HG02973 (cell line): ENCODE results near the gene STX7.
A peak's percentile ranks its signal among the peaks of the same experiment; 100 is the strongest.

ENCODE experiments used
- ATAC-seq: cut with Tn5 transposase; IDR thresholded peaks from one replicate; pipeline ENCODE4 v1.9.1; 2021; ENCODE audit warnings: moderate library complexity; ENCODE audit not compliant: unreplicated experiment

STX7 gene

DNA sequence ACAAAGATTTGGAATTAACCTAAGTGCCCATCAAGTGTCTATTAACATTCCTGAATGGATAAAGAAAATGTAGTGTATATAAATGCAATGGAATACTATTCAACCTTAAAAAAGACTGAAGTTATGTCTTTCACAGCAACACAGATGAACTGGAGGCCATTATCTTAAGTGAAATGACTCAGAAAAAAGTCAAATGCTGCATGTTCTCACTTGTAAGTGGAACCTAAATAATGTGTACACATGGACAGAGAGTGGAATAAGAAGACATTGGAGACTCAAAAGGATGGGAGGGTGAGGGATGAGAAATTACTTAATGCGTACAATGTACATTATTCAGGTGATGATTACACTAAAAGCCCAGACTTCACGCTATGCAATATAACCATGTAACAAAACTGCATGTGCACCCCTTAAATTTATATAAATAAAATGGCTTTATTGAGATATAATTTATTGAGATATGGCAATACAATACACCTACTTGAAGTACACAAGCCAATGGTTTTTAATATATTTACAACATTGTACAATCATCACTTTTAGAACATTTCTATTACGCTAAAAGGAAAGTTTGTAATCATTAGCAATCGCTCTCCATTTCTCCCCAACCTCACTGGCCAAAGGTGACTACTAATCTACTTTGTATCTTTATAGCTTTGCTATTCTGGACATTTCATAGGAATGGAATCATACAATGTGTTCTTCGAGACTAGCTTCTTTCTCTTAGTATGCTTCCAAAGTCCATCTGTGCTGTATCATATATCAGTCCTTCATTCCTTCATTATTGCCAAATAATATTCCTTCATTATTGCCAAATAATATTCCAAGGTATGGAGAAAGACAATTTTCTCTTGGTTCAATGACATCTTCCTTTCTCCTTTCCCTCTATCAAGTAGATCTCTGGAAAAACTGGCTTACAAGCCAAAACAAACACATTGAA, 5.8 kb downstream of the STX7 start:
- ATAC-seq, result no peak

DNA sequence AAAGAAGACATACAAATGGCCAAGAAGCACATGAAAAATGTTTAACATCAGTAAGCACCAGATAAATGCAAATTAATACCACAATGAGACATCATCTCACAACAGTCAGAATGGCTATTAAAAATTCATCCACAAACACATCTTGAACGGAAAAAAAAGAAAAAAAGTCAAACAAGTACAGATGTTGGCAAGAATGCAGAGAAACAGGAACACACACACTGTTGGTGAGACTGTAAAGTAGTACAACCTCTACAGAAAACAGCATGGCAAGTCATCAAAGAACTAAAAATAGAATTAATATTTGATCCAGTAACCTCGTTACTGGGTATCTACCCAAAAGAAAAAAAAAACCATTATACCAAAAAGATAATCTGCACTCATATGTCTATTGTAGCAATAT, 6.5 kb downstream of the STX7 start:
- ATAC-seq, result no peak

DNA sequence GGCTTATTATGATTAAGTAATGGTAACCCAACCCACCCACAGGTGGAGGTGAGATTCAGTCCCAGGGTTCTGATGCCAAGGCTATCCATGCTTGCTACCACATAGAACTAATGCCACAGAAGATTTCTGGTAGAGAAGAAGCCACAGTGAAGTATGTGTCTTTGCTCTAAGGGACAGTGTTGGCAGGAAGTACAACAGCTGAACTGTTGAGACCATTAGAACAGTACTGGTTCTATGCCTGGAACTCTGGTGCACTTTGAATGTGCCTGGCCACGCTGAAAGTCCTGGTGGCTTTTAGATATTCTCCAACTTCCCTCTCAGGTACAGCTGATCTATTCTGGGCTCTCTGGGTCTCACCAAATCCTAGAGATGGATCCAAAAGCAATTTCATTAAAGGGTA, 7.8 kb downstream of the STX7 start:
- no peak for ATAC-seq

DNA sequence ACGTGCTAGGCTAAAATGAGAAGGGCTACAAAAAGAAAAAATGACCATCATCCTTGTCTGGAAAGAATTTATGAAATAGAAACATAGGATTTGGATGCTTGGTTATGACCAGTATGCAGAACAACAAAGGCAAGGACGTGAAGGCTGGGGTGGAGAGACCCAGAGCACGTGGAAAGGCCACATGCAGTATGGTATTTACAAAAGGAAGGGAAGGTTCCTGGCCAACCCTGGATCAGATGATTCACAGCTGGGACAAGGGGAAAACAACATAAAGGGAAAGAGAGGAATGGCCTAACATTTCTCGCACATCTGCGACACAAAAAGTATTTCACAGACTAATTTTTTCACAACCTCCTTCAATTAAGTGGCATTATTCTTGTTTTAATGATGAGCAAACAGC, 8.2 kb downstream of the STX7 start:
- no peak for ATAC-seq

DNA sequence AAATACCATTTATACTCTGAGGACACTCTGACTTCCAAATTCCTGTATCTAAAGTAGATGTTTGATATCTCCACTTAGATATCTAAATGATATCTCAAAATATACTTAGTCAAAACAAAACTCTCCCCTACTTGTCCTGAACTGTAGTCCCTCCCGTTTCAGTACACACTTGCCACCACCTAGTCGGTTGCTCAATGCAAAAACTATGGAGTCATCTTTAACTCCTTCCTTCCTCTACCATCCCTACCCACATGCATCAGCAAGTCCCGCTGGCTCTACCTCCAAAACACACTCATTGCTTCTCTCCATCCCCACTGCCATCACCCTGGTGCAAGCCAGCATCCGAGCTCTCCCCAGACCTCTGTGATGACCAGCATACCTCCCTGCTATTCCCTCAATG, 13.2 kb downstream of the STX7 start:
- ATAC-seq, result no peak

DNA sequence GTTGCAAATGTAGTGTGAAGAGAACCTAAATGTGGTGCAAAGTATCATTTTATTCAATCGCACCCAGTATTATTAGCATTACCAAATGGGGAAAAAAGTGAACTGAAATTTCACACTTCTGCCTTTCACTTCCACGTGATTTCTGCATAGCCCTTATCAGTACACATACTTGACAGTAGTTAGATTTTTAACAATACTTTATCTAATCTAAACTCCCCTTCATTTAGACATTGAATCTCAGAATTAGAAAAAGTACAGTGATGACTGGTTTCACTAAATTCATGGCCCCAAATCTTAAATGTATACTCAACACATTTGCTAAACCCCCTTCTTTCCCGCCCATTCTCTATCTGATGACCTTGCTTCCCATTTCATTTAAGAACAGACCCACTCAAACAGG, 14.3 kb downstream of the STX7 start:
- ATAC-seq, result peak; percentile 52

DNA sequence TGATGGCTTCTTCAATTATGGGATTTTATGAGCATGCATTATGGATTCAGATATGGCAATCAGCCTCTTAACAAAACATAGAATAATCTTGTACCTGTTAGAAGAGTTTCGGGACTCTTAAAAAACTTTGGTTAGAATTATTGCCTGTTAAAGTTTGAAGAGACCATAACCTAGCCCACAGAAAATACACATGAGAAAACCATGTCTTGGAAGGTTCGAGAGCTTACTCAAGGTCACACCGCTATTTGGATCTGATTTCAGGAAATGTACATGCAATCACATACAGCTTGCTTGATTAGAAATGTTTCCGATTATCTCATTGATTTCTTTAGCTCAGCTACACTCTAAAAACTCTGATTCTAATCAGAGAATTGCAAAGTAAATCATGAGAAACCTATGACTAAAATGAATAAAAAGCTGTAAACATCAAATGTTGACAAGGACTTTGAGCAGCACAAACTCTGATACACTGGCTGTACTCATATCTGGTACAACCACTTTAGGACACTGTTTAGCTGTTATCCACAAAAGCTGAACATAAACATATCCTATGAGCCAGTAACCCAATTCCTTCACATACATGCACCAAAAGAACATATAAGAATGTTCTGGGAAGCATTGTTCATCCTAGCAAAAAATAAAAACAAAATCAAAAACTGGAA, 16.3 kb downstream of the STX7 start:
- no peak for ATAC-seq

DNA sequence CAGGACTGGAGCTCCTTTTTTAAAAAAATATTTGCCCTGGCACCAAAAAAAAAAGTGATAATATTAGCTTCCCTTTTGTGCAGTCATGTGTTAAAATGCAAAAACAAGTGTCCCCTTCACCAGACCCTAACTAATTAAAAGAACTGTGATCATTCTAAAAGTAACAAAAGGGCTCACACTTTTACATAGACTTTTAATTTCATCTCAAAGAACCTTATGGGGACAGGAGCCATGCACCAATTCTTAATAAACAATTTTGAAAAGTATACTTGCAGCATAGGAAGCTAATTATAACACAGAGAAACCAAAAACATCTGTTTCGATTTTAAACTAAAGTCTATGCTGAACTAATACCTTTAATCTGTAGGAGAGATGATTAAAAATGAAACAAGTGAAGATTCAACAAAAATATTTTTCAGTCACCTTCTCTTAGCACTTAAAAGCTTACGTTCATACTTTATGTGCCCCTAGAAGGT, 17.3 kb downstream of the STX7 start:
- ATAC-seq, result peak; percentile 35

DNA sequence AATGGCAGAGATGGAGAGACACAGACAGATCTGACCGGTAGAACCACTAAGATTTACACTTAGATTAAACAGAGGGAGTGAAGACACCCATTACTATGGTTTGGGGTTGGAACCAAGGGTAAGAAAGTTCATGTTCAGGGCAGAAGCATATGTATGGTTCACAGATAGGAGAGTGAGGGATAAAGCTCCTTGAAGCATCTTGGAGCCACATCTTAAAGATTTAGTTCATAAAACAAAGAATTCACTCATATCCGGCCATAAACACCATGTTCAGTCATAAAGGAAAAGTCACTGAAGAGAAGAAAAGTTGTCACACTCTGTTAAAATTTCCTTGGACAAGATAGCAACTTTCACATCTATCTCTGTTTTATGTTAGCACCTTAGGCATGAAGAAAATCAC, 18.0 kb downstream of the STX7 start:
- peak; percentile 12 for ATAC-seq

DNA sequence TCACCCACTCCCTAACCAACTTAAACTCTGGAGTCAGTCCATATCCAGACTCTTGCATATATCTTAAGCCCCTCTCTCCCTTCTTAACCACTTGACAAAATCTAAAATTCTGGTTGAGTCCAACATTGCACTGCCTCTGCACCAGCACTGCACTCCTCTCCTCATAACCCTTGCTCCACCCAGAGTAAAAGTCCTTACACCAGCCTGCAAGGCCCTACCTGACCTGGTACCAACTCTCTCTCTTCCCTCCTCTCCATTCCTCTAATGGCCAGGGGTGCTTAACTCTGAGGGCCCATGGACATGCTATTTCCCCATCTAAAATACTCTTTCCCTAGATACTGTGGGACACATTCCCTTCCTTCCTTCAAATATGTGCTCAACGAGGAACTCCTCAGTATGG, 21.0 kb downstream of the STX7 start:
- ATAC-seq, result no peak

DNA sequence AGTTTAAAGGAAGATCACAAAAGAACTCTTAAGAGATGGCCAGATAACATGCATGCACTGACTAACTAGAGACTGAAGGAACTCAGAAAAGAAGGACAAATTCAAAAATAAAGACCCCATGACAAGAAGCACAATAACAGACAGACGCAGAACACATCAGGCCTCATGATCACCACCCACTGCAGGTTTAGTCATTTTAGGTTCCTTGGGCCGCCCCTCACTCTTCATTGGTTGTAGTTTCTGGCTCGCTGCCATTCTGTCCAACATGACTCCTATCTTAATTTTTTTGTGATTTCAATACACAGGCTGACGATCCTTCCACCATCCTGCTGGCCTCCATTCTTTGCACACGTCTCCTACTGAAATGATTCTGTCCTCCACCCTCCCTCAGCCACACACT, 21.6 kb downstream of the STX7 start:
- ATAC-seq, result no peak

DNA sequence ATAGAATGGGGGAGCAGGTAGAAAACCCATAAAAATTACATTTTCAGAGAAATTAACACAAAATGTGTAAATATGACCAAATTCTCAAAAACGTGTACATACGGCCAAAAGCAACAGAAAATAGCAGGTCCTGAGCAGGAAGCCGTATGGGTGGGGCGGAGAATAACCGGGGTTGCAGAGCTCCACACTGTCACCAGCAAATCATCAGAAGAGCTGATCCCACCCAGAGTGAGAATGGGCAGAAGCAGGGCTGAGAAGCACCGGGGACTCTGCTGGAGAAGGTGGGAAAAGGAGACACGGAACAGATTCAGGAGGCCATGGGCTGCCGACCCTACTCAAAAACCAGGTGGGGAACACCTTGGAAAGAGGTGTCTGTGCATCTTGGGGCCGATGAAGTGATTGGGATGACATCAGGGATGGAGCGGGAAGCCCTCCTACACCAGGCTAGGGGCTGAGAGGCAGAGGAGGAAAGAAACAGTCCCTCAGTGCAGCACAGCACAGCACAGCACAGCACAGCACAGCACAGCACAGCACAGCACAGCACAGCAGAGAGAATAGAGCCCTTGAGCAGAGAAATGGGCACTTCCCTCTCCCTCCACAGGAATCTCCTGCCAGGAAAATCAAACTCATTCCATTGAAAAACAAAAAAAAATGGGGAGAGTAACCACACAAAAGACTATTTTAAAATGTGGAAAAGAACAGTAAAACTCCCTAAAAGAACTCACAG, 22.3 kb downstream of the STX7 start:
- ATAC-seq, result peak; percentile 33

DNA sequence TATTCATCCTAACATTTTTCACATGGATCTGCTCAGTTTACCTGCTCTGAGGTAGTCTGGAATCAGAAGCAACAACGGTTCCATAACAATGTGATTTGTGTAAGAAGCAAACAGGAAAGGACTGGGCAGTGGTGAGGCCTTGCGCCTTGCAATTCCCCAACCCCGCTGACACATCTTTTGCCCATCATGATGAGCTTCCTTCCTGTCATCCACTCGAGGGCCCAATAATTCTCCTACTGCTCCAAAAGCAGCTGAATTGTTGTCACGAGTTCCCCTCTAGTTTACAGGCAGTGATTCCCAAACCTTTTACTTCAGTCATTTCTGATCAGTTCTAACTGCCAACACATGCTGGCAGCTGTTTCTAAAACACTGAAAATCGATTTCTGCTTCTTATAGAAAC, 22.9 kb downstream of the STX7 start:
- peak; percentile 37 for ATAC-seq

DNA sequence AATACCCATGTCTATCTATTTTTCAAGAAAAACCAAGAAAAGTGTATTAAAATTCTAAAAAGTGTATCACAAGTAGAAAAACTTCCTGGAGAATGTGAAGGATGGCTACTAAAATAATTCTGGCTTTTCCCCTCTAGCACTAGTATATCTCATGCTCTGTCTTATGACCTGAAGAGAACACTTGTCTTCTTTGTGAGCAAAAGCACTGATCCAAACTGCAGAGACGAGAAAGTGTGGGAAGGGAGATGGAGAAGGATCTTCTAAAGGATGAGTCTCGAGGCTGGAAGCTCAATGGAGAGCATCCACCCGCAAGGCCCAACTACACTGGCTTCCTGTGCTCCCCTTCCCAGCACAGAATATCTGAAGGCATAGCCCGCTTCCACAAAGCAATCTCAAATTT, 23.5 kb downstream of the STX7 start:
- no peak for ATAC-seq

DNA sequence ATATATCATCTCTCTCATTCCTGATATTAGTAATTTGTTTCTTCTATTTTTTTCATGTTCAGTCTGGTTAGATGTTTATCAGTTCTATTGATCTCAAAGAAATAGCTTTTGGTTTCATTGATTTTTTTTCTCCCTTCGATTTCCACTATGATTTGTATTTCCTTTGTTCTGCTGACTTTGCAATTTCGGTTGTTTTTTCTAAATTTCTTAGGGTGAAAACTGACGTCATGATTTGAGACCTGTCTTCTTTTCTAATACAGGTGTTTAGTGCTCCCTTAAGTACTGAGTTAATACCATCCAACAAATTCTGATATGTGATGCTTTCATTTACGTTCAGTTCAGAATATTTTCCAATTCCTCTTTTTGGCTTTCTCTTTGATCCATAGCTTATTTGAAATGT, 25.2 kb downstream of the STX7 start:
- ATAC-seq, result no peak

DNA sequence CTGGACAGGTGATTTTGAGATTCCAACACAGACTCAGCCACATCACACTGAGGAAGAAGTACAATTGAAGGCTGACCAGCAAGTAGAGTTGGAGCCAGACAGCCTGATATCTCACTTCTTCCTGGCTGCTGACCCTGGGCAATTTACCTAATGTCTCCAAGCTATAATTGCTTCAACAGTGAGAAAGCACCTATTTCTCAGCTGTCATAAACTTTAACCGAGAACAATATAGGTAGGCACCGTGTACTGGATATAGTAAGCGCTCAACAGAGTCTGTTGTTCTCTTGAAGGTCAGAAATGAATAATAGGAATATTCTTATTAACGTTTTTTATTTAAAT, 28.3 kb downstream of the STX7 start:
- no peak for ATAC-seq

DNA sequence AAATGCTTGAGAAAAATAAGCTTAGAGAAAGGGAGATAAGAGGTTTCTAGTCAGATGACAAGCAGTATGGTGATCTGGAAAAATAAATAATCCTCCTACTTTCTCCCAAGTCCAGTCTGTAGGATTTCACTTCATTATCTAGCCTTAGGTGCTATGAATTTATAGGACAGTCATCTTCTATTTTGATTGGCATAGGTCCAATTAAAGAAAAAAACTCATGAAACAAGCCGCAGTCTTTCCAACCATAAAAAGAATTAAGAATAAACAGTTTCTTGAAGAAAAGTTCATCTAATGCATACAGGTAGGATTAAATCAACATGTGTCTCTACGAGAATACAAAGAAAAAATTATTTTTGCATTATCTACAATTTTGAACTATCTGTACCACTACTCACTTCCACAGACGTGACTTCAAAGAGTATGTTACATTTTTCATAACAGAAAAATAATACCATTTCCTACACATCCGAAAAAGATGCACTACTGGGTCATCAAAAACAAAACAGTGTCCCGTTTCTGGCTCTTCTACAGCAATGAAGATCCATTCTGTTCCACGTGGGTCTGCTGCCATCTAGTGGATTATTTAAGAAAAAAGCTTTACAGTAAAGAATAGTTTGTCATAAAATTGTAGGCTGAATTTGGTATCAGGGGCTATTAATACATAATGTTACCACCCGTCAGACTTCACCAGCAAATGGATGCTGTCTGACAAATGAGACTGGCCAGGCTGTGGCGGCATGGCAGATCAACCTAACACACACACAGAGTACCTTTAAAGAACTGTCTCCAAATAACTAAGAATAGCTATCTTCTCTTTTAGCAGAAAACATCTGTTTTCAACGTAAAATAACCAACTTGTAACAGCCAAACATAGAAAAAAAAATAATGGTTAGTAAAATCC, 28.9 kb downstream of the STX7 start:
- ATAC-seq, result peak; percentile 67

DNA sequence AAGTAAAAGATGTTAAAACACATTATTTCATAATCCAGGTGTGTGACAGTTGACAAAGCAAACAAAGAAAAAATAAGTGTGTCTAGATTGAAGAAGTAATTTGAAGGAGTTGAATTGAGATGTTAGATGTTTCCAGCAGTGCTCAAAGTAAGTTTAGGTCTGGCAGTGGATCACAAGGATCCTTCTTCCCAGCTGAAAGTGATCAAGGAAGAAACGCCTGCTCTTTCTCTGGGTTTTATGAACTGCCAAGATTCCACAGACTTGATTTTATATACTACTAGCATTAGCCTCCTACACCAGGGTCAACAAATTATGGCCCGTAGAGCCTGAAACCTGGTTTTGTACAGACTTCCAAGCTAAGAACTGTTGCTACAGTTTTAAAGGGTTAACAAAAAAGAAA, 30.3 kb downstream of the STX7 start:
- no peak for ATAC-seq

DNA sequence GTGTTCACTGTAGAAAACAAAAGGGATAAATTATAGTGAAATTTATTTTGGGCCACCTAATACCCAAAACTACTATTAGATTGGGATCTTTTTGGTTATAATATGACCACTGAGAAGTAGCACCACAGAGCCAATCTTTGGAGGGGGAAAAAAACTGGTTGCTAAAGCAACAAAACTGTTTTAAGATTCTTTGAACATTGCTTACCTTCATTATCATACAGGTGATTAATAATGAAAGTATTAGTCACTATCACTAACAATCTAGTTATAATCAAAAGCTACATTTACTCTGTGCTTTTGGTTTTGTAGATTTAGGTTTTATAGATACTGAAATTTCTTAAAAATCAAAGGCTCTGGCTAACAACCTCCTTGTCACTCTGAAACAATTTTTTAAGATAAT, 31.7 kb downstream of the STX7 start:
- no peak for ATAC-seq

DNA sequence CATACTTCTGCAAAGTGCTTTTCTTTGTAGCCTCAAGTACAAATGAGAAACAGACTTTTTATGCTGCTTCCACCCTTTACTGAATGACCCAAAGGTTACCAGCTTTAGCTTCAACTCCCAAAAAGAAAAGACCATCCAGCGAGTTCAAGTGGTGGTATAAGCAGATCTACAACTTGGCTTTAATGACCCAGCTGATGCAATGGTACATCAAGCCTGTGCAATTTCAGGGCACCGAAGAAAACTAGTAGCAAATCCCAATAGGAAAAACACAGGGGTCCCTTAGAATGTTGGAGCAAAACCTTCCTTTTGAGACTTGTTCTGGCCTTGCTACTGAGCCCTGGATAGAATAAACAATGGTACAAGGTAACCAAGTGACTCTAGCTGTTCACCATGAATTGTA, 33.8 kb downstream of the STX7 start:
- ATAC-seq, result no peak

DNA sequence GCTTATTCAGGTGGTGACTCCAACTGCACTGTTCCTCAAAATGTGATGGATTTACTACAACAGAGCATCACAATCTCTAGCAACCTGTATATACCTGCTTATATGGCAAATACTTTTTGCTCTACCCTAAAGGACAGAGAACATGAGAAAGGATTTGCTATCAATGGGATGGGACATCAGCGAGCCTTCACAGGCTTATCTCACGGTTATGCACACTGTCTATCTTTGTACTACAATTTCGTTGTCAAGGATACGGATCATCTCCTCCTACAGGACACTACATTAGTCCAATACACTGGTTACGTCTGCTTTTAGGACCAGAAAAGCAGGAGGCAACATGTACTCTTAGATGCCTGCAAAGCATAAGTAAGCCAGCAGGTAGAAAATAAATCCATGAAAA, 34.2 kb downstream of the STX7 start:
- ATAC-seq, result no peak
